ENCODE measurements around the gene DISP2. TPM values are rescaled to one million over a fixed set of nuclear protein-coding genes. Genes with fewer than 3 reads are reported as not detected.

The DISP2 gene
- total and polyA plus RNA-seq, 2 of the 8 experiments (the other 6 are each of a cell fraction or from before 2014, with no cell fraction given): 0.45 to 1.2 TPM

- H3K9me3 ChIP-seq (ENCODE audit: insufficient read depth in 2 of 2, low read depth in 1 of 2, low read length in 1 of 2): no peaks in the 10 kb centered on the region
- H3K56ac ChIP-seq (replicated peaks; ENCODE audit: insufficient read length, low read depth, low read length): no peak overlapping the region
- H3K14ac ChIP-seq (ENCODE audit: insufficient read length): no peak overlapping the region
- peaks cover 0 to 4% of the 10 kb centered on the region in 2 experiments for H4K20me1 ChIP-seq (replicated peaks in 1 of 2; ENCODE audit: control insufficient read depth in 1 of 2, insufficient read depth in 2 of 2, low read length in 2 of 2)
- no peak overlapping the region for H2BK15ac ChIP-seq (ENCODE audit: low read length)
- no peaks in the 10 kb centered on the region for H3K27me3 ChIP-seq (replicated peaks in 1 of 4; ENCODE audit: control insufficient read depth in 3 of 4, extremely low read depth in 1 of 4, insufficient read depth in 3 of 4, low read length in 3 of 4)
- H2AK5ac ChIP-seq (ENCODE audit: low read depth, low read length): no peak overlapping the region
- POLR2A ChIA-PET (ENCODE audit: partially characterized antibody): interaction anchor here (0.7 to 1.6 kb wide), 3 partner anchors 14 to 26 kb away, joined by 3 to 4 read pairs (median 3); partner anchors contain the start of gene KNSTRN
- H3K4me3 ChIP-seq (ENCODE audit: extremely low read depth in 1 of 4, insufficient read depth in 2 of 4, low read depth in 3 of 4, low read length in 4 of 4): no peak overlapping the region
- H2BK5ac ChIP-seq (ENCODE audit: low read depth, low read length): no peak overlapping the region
- H3K27ac ChIP-seq (ENCODE audit: low read depth, low read length): no peak overlapping the region
- H2BK12ac ChIP-seq (ENCODE audit: low read depth, low read length): no peak overlapping the region
- H3K4ac ChIP-seq (replicated peaks; ENCODE audit: insufficient read length, low read depth, low read length): no peak overlapping the region
- H3K4me2 ChIP-seq (ENCODE audit: insufficient read depth in 1 of 2, low read depth in 2 of 2, low read length in 2 of 2): no peak overlapping the region
- H2BK120ac ChIP-seq (replicated peaks; ENCODE audit: low read depth, low read length): no peak overlapping the region
- H3K79me1 ChIP-seq (ENCODE audit: low read depth, low read length): no peaks in the 10 kb centered on the region
- no peak overlapping the region for H3K23ac ChIP-seq (ENCODE audit: insufficient read length)
- H3K18ac ChIP-seq (ENCODE audit: extremely low read depth, low read length): no peak overlapping the region
- H3K79me2 ChIP-seq (ENCODE audit: control insufficient read depth in 1 of 2, insufficient read depth in 2 of 2, low read length in 2 of 2): no peaks in the 10 kb centered on the region
- CTCF ChIA-PET (ENCODE audit: partially characterized antibody): interaction anchor here (1.4 kb wide), 1 partner anchor 63 kb away, joined by 4 read pairs; no protein-coding TSS in a partner anchor
- H3K9ac ChIP-seq (replicated peaks in 1 of 4; ENCODE audit: extremely low read depth in 1 of 4, low read depth in 3 of 4, low read length in 3 of 4): no peak overlapping the region
- FAIRE-seq: no peak
- no peak for DNase-seq (ENCODE audit: low read depth in 1 of 2, low spot score in 2 of 2)
- no peak overlapping the region for H4K5ac ChIP-seq (ENCODE audit: insufficient read length, low read depth, low read length)
- no peak overlapping the region for H4K91ac ChIP-seq (replicated peaks; ENCODE audit: insufficient read length, low read length)
- H2AFZ ChIP-seq (ENCODE audit: low read length): no peak overlapping the region
- no peaks in the 10 kb centered on the region for H3K4me1 ChIP-seq (replicated peaks in 1 of 4; ENCODE audit: control insufficient read depth in 3 of 4, insufficient read depth in 4 of 4, low read length in 3 of 4)
- H2BK20ac ChIP-seq (ENCODE audit: low read length): no peak overlapping the region
- 80% methylated on average over 7 of the region's 7 CpGs; no CpG with 5 or more reads in 1 of the 2 experiments for WGBS, 2 experiments (ENCODE audit: extremely low coverage in 1 of 2, insufficient coverage in 1 of 2, insufficient read length in 1 of 2, insufficient replicate concordance in 2 of 2, low coverage in 1 of 2, low lambda C conversion rate in 2 of 2, missing lambda C conversion rate in 1 of 2)
- no peaks in the 10 kb centered on the region for H3K36me3 ChIP-seq (ENCODE audit: control insufficient read depth in 2 of 4, insufficient read depth in 4 of 4, low read length in 3 of 4)
- H4K8ac ChIP-seq (ENCODE audit: extremely low read depth, insufficient read depth, low read length): no peak overlapping the region
- no peaks in the 10 kb centered on the region for H3K23me2 ChIP-seq (ENCODE audit: low read depth, low read length)
Observed at GRCh38 chr15:40399370-40399769, 41.4 kb downstream of the DISP2 start.

All from H1 (cell line).